HAP-1 (cell line): ENCODE results near the gene ARHGAP30.

ENCODE experiments used
- DNase-seq, 2 experiments: peaks; one replicate each; pipeline ENCODE4 v3.0.0-alpha.2; 2016 to 2020; ENCODE audit warnings: low spot score in 2 of 2
- H3K27me3 ChIP-seq: fragments of 250-450 bp; sonication (Bioruptor Pico); 2 replicates; pipeline ENCODE4 v1.5.1; 2020; ENCODE audit warnings: low read depth, mild to moderate bottlenecking, moderate library complexity
- H3K36me3 ChIP-seq: fragments of 250-450 bp; sonication (Bioruptor Pico); replicated peaks from 2 replicates; pipeline ENCODE4 v1.5.1; 2020; ENCODE audit warnings: mild to moderate bottlenecking
- H3K4me1 ChIP-seq: fragments of 250-450 bp; sonication (Bioruptor Pico); 2 replicates; pipeline ENCODE4 v1.5.1; 2020; ENCODE audit warnings: mild to moderate bottlenecking
- H3K4me3 ChIP-seq: fragments of 250-450 bp; sonication (Bioruptor Pico); 2 replicates; pipeline ENCODE4 v1.5.1; 2020; ENCODE audit warnings: mild to moderate bottlenecking, moderate library complexity
- H3K9me3 ChIP-seq: fragments of 250-450 bp; sonication (Bioruptor Pico); 2 replicates; pipeline ENCODE4 v1.5.1; 2020; ENCODE audit warnings: mild to moderate bottlenecking, moderate library complexity
- in situ Hi-C: fragments of 300-500 bp; cut with MboI; formaldehyde crosslinking; loops from 3 replicates; pipeline ENCODE4 v1.14.3; 2020; ENCODE audit warnings: low sequenced_read_pairs, inconsistent platforms, mixed read lengths

The ARHGAP30 gene

GRCh38 chr1:161013488-161014230 lies 56.0 kb downstream of the ARHGAP30 start:
- in situ Hi-C loops = no loop called here
- H3K4me3 ChIP-seq = no peak overlapping the region

GRCh38 chr1:161013131-161013487 lies 56.6 kb downstream of the ARHGAP30 start:
- Histone ChIP-seq H3K4me3 (no peak overlapping the region), H3K27me3 (no peaks in the 10 kb centered on the region), H3K4me1 (peaks cover 30% of the 10 kb centered on the region), H3K36me3 (0 out of 2 replicates have a peak, but pooled peaks cover 2% of the 10 kb centered on the region), H3K9me3 (no peaks in the 10 kb centered on the region)
- in situ Hi-C loops = no loop called here
- no peak for DNase-seq

More at GRCh38 chr1:161013488-161014230, 56.0 kb downstream of the ARHGAP30 start:
- H3K4me1 ChIP-seq = peaks cover 34% of the 10 kb centered on the region
- no peaks in the 10 kb centered on the region for H3K9me3 ChIP-seq
- H3K36me3 ChIP-seq = 0 out of 2 replicates have a peak, but pooled peaks cover 2% of the 10 kb centered on the region
- H3K27me3 ChIP-seq = no peaks in the 10 kb centered on the region
- DNase-seq = no peak

GRCh38 chr1:161012420-161012819 lies 57.3 kb downstream of the ARHGAP30 start:
- no peaks in the 10 kb centered on the region for H3K9me3 ChIP-seq
- peaks cover 23% of the 10 kb centered on the region for H3K4me1 ChIP-seq
- DNase-seq = no peak
- no peak overlapping the region for H3K4me3 ChIP-seq
- H3K27me3 ChIP-seq = no peaks in the 10 kb centered on the region
- in situ Hi-C loops = no loop called here
- 0 out of 2 replicates have a peak, but pooled peaks cover 2% of the 10 kb centered on the region for H3K36me3 ChIP-seq

- no peak for DNase-seq
- Histone ChIP-seq H3K36me3 (0 out of 2 replicates have a peak, but pooled peaks cover 2% of the 10 kb centered on the region), H3K4me1 (peaks cover 14% of the 10 kb centered on the region), H3K27me3 (no peaks in the 10 kb centered on the region), H3K4me3 (no peak overlapping the region), H3K9me3 (no peaks in the 10 kb centered on the region)
- in situ Hi-C loops = no loop called here
These were observed 60.0 kb downstream of the ARHGAP30 start for GRCh38 chr1:161009602-161010211.

- in situ Hi-C loops = no loop called here
- H3K4me1 ChIP-seq = peaks cover 13% of the 10 kb centered on the region
- H3K27me3 ChIP-seq = no peaks in the 10 kb centered on the region
- DNase-seq = no peak
- H3K36me3 ChIP-seq = 0 out of 2 replicates have a peak, but pooled peaks cover 1% of the 10 kb centered on the region
- no peak overlapping the region for H3K4me3 ChIP-seq
- H3K9me3 ChIP-seq = no peaks in the 10 kb centered on the region
These were observed 60.7 kb downstream of the ARHGAP30 start for GRCh38 chr1:161008869-161009510.

- H3K4me1 ChIP-seq = peaks cover 11% of the 10 kb centered on the region
- no peaks in the 10 kb centered on the region for H3K27me3 ChIP-seq
- DNase-seq = no peak
- in situ Hi-C loops = no loop called here
- H3K9me3 ChIP-seq = no peaks in the 10 kb centered on the region
- no peak overlapping the region for H3K4me3 ChIP-seq
- no peaks in the 10 kb centered on the region for H3K36me3 ChIP-seq
These were observed 62.3 kb downstream of the ARHGAP30 start for GRCh38 chr1:161007369-161007768.

GRCh38 chr1:161006563-161006962 lies 63.1 kb downstream of the ARHGAP30 start:
- in situ Hi-C loops = no loop called here
- H3K4me3 ChIP-seq = no peak overlapping the region

GRCh38 chr1:161001525-161001924 lies 68.2 kb downstream of the ARHGAP30 start:
- H3K36me3 ChIP-seq = peaks cover 29% of the 10 kb centered on the region
- H3K4me1 ChIP-seq = no peaks in the 10 kb centered on the region
- H3K4me3 ChIP-seq = no peak overlapping the region
- in situ Hi-C loops = no loop called here
- no peaks in the 10 kb centered on the region for H3K27me3 ChIP-seq
- H3K9me3 ChIP-seq = no peaks in the 10 kb centered on the region
- DNase-seq = peak in 1 of 2 experiments; percentile 31

More at GRCh38 chr1:161006563-161006962, 63.1 kb downstream of the ARHGAP30 start:
- H3K36me3 ChIP-seq = no peaks in the 10 kb centered on the region
- H3K4me1 ChIP-seq = peaks cover 11% of the 10 kb centered on the region
- no peaks in the 10 kb centered on the region for H3K27me3 ChIP-seq
- H3K9me3 ChIP-seq = no peaks in the 10 kb centered on the region
- DNase-seq = no peak

GRCh38 chr1:161000736-161001480 lies 68.8 kb downstream of the ARHGAP30 start:
- no peak overlapping the region for H3K4me3 ChIP-seq
- H3K9me3 ChIP-seq = no peaks in the 10 kb centered on the region
- DNase-seq = no peak
- H3K4me1 ChIP-seq = no peaks in the 10 kb centered on the region
- H3K27me3 ChIP-seq = no peaks in the 10 kb centered on the region
- in situ Hi-C loops = no loop called here
- H3K36me3 ChIP-seq = peaks cover 29% of the 10 kb centered on the region

- no peak for DNase-seq
- H3K4me3 ChIP-seq = no peak overlapping the region
- H3K36me3 ChIP-seq = peaks cover 29% of the 10 kb centered on the region
- no peaks in the 10 kb centered on the region for H3K4me1 ChIP-seq
- H3K9me3 ChIP-seq = no peaks in the 10 kb centered on the region
- in situ Hi-C loops = loop anchor here (10.0 kb wide), 1 partner anchor 95 kb away; the partner anchor contains the start of gene KLHDC9
- H3K27me3 ChIP-seq = no peaks in the 10 kb centered on the region
These were observed 70.3 kb downstream of the ARHGAP30 start for GRCh38 chr1:160999376-160999775.

- DNase-seq = peak in 1 of 2 experiments; percentile 58
- in situ Hi-C loops = loop anchor here (10.0 kb wide), 1 partner anchor 97 kb away; the partner anchor contains the start of gene KLHDC9
- Histone ChIP-seq H3K36me3 (peaks cover 29% of the 10 kb centered on the region), H3K27me3 (no peaks in the 10 kb centered on the region), H3K9me3 (no peaks in the 10 kb centered on the region), H3K4me3 (no peak overlapping the region), H3K4me1 (no peaks in the 10 kb centered on the region)
These were observed 72.2 kb downstream of the ARHGAP30 start for GRCh38 chr1:160997323-160998038.
